Measurements from ENCODE around the gene SBF2. TPM values are rescaled to one million over a fixed set of nuclear protein-coding genes. Genes with fewer than 3 reads are reported as not detected.

Gene SBF2
- total and polyA plus RNA-seq, 2 donors (not counting 3 experiments of a cell fraction or from before 2014, with no cell fraction given): 15.4 to 42.4 TPM

DNA sequence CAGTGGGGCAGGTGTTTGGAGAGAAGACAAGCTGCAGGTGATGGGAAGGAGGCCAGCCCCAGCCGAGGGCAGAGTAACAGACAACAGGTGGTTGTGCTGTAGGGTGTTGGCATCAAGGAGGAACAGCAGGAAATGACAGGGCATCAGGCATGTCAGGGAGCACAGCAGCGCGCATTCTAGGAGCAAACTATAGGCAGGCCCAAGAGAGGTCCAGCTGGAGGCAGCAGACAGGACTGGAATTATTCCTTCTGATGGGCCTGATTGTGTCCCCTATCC, 24.4 kb upstream of the SBF2 start:
- Histone ChIP-seq H3K79me2 (ENCODE audit: control insufficient read depth, insufficient read depth, low read length) (no peaks in the 10 kb centered on the region), H2AFZ (ENCODE audit: low read depth, low read length) (no peak overlapping the region), H3K4me1 (ENCODE audit: control insufficient read depth, extremely low read depth, insufficient read depth, low read length) (peaks cover 10% of the 10 kb centered on the region), H3K9ac (replicated peaks; ENCODE audit: extremely low read depth, insufficient read depth, low read length) (no peak overlapping the region), H3K4me3 (replicated peaks in 1 of 3; ENCODE audit: insufficient read depth in 1 of 3, low read depth in 1 of 3, low read length in 3 of 3) (no peak overlapping the region), H3K27me3 (ENCODE audit: control insufficient read depth in 2 of 2, insufficient read depth in 2 of 2, low read length in 2 of 2) (no peaks in the 10 kb centered on the region), H3K4me2 (ENCODE audit: insufficient read depth, low read length) (no peak overlapping the region), H4K20me1 (replicated peaks; ENCODE audit: control insufficient read depth, extremely low read depth, insufficient read depth, low read length) (no peaks in the 10 kb centered on the region), H3K9me3 (replicated peaks; ENCODE audit: control insufficient read depth, insufficient read depth, low read length) (no peaks in the 10 kb centered on the region), H3K27ac (ENCODE audit: insufficient read depth, low read depth, low read length) (no peak overlapping the region), H3K9me1 (replicated peaks; ENCODE audit: control insufficient read depth, extremely low read depth, insufficient read depth, low read length) (no peaks in the 10 kb centered on the region), H3K36me3 (ENCODE audit: control insufficient read depth in 2 of 2, extremely low read depth in 1 of 2, insufficient read depth in 2 of 2, low read length in 2 of 2) (no peaks in the 10 kb centered on the region)
- dilution Hi-C loops (cut with MboI; ENCODE audit: extremely low pct_ligation_motif_present, low sequenced_read_pairs) (no loop called here), intact Hi-C loops (cut with micrococcal nuclease) (no loop called here)
- FAIRE-seq (no peak), DNase-seq (ENCODE audit: low read depth, low spot score) (no peak)
- CTCF ChIA-PET: interaction anchor here (1.5 to 3.1 kb wide), 2 partner anchors 11 to 52 kb away, joined by 3 to 15 read pairs; no protein-coding TSS in a partner anchor
- BruUV-seq (replicated peaks): no TSS peak
- POLR2A ChIA-PET: interaction anchor here (1.0 kb wide), 1 partner anchor 9 kb away, joined by 3 read pairs; no protein-coding TSS in a partner anchor
- TF ChIP-seq GATA2 (IDR thresholded peaks at IDR 0.05; ENCODE audit: insufficient read depth, insufficient read length, low read depth, low read length): no peak
- TF ChIP-seq POLR2A (IDR thresholded peaks at IDR 0.05; ENCODE audit: low read depth, low read length): no peak
- TF ChIP-seq POLR2AphosphoS5 (IDR thresholded peaks at IDR 0.05; ENCODE audit: insufficient read depth, low read depth, low read length): no peak
- TF ChIP-seq MYC (IDR thresholded peaks at IDR 0.05; ENCODE audit: low read depth, low read length): no peak
- TF ChIP-seq FOS (IDR thresholded peaks at IDR 0.05; ENCODE audit: borderline replicate concordance, insufficient read depth, low read length): no peak
- TF ChIP-seq, protein P1, sequence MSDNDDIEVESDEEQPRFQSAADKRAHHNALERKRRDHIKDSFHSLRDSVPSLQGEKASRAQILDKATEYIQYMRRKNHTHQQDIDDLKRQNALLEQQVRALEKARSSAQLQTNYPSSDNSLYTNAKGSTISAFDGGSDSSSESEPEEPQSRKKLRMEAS (IDR thresholded peaks at IDR 0.05; ENCODE audit: insufficient read depth, insufficient read length): no peak
- TF ChIP-seq JUN (IDR thresholded peaks at IDR 0.05; ENCODE audit: borderline replicate concordance, insufficient read depth, insufficient read length, low read depth): no peak
- no peak for TF ChIP-seq EZH2 (IDR thresholded peaks at IDR 0.05; ENCODE audit: borderline replicate concordance, low read depth, low read length, severe bottlenecking)
- TF ChIP-seq, protein P2, sequence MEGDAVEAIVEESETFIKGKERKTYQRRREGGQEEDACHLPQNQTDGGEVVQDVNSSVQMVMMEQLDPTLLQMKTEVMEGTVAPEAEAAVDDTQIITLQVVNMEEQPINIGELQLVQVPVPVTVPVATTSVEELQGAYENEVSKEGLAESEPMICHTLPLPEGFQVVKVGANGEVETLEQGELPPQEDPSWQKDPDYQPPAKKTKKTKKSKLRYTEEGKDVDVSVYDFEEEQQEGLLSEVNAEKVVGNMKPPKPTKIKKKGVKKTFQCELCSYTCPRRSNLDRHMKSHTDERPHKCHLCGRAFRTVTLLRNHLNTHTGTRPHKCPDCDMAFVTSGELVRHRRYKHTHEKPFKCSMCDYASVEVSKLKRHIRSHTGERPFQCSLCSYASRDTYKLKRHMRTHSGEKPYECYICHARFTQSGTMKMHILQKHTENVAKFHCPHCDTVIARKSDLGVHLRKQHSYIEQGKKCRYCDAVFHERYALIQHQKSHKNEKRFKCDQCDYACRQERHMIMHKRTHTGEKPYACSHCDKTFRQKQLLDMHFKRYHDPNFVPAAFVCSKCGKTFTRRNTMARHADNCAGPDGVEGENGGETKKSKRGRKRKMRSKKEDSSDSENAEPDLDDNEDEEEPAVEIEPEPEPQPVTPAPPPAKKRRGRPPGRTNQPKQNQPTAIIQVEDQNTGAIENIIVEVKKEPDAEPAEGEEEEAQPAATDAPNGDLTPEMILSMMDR (IDR thresholded peaks at IDR 0.05; ENCODE audit: extremely low read depth in 1 of 2, insufficient read depth in 1 of 2, low read depth in 1 of 2, low read length in 2 of 2): no peak
